C4-2B (cell line): ENCODE measurements around the gene DRGX.

ENCODE experiments used
- H3K27ac ChIP-seq: fragments of 450-650 bp; 2 replicates; pipeline ENCODE4 v1.5.1; 2017
- CTCF ChIP-seq: fragments of 450-650 bp; conservative IDR thresholded peaks from 2 replicates; pipeline ENCODE4 v1.5.1; 2017; ENCODE audit warnings: mild to moderate bottlenecking
- ZFX ChIP-seq: fragments of 450-650 bp; IDR thresholded peaks from 2 replicates; pipeline ENCODE4 v1.6.1; 2017

DRGX gene

GRCh38 chr10:49348593-49348992 lies 47.3 kb downstream of the DRGX start:
- no peak overlapping the region for H3K27ac ChIP-seq
- TF ChIP-seq CTCF (no peak), ZFX (no peak)

- TF ChIP-seq CTCF, result no peak
- no peak for TF ChIP-seq ZFX
- no peak overlapping the region for H3K27ac ChIP-seq
These were observed 48.1 kb downstream of the DRGX start for GRCh38 chr10:49347827-49348226.

GRCh38 chr10:49347342-49347741 lies 48.5 kb downstream of the DRGX start:
- no peak overlapping the region for H3K27ac ChIP-seq
- TF ChIP-seq ZFX (no peak), CTCF (no peak)

GRCh38 chr10:49344840-49345239 lies 51.0 kb downstream of the DRGX start:
- TF ChIP-seq ZFX (no peak), CTCF (no peak)
- H3K27ac ChIP-seq, result no peak overlapping the region

- no peak overlapping the region for H3K27ac ChIP-seq
- TF ChIP-seq CTCF (no peak), ZFX (no peak)
These were observed 57.3 kb downstream of the DRGX start for GRCh38 chr10:49338604-49339003.

- H3K27ac ChIP-seq, result no peak overlapping the region
- no peak for TF ChIP-seq CTCF
- TF ChIP-seq ZFX, result no peak
These were observed 60.4 kb downstream of the DRGX start for GRCh38 chr10:49335364-49335972.

GRCh38 chr10:49334964-49335363 lies 60.9 kb downstream of the DRGX start:
- H3K27ac ChIP-seq, result no peak overlapping the region
- no peak for TF ChIP-seq CTCF
- no peak for TF ChIP-seq ZFX
